Stimulated activated naive CD8-positive, alpha-beta T cell treated with anti-CD3 and anti-CD28 coated beads, Interleukin-15, Interleukin-2, amounts not matched to agents 100 U/mL and 50 U/mL, for 24 hours (primary cell): Measurements from ENCODE around the gene ZFP1.
"Not testable (repeated sequence)": the region's sequence is repeated elsewhere in the genome, so short reads cannot be mapped to it uniquely, and the experiment has no call there.

ENCODE experiments used
- ATAC-seq: fragments of 150-1000 bp; cut with Tn5 transposase; one replicate; pipeline ENCODE4 v1.10.0; 2021
- DNase-seq: peaks from one replicate; pipeline ENCODE4 v3.0.0; 2021

The ZFP1 gene

DNA sequence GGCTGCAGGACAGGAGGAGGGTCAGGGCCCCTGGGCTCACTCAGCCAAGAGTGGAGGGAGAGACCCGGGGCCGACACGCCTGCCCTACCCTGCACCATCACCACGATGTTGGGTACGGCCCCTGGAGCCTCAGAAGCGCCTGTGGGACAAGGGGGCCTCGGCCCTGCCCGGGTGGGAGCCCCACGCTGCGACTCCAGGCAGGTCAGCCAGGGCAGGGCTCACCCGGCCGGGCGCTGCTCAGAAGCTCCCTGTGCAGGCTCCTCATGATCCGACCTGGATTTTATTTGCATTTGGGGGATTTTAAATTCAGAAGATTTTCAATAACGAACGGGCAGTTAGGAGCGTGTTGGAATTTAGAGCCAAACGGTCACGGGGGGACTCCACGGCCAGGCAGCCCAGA lies 56.6 kb downstream of the ZFP1 start:
- not testable (repeated sequence) for DNase-seq, ATAC-seq

DNA sequence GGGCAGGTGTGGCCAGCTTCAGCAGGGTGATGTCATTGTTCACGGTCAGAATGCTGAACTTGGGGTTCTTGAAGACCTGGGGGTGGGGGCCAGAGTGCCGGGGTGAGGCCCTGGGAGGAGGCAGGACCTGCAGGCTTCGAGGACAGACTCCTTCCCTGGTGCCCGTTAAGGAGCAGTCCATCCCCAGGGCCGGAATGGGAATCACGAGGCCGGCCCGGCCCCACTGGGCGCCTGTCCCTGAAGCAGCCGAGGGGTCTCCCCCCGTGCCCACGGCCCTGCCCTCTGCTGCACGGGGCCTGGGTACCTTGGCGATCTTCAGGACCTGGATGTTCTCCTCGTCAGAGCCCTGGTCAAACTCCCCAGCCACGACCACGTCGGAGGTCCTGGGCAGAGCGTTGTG lies 57.1 kb downstream of the ZFP1 start:
- not testable (repeated sequence) for DNase-seq, ATAC-seq

DNA sequence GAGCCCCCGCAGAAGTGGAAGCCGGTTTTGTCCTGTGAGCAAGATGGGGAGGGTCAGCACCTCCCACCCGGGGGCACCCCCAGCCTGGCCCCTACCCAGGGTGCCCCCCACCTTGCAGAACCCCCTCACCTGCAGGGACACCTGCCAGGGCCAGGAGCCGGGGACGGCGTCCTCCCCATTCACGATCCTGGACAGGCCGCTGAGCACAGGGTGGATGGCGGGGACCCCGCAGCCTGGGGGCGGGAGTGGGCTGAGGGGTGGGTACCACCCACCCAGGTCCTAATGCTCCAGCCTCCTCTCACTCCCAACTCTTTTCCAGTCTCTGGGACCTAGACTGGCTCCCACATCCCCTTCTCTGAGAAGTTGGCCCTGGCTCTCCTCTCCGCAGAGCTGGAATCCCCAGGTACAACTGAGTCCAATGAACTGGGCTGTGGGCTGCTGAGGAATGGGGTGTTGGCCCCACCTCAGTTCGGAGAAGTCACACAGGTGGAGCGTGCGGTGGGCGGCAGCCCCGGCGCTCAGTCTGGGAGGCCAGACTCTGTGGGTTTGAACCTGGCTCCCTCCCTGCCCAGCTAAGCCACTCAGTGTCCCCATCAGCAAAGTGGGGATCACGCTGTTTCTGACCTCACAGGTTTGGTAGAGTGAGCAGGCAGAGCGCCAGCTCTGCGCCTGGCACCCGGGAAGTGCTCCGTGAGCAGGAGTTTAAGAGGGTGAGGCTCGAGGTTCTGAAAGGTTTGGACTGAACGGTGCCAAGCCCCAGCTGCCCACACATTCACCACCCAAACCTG lies 57.8 kb downstream of the ZFP1 start:
- not testable (repeated sequence) for ATAC-seq, DNase-seq

DNA sequence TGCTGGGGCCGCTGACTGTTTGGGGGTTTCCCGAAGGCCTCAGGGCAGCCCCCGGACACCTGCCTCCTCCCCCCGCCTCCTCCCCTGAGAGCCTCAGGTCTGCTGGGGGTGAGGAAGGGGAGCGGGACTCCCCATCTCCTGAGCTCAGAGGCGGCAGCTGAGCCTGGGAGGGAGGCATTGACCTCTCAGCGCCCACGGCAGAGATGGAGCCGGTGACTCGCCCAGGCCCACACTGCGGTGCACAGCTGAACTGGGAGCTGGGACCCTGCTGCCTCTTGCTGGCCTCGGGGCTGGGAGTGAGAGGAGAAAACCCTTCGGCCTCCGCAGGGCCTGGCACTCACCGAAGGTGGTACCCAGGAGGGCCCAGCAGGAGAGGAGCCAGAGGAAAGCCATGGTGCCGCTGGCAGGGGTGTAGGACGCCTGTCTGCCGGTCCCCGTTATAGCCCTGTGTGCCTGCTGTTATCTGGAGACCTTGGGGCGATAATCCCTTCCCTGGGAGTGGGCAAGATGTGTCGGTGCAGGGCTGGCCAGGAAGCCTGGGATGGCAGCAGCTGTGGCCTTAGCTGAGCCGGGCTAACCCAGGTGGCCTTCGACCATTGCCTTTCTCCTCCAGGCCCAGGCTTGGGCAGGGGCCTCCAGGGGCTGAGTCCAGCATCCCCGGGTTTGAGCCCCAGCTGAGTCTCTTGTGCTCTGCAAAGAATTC lies 58.6 kb downstream of the ZFP1 start, which contains the start of gene CTRB2:
Gene CTRB2 (minus strand): TSS at position 413 of the 703 bp plus-strand sequence. CDS start 20 bp downstream, at position 393.
- DNase-seq (no peak), ATAC-seq (no peak)

DNA sequence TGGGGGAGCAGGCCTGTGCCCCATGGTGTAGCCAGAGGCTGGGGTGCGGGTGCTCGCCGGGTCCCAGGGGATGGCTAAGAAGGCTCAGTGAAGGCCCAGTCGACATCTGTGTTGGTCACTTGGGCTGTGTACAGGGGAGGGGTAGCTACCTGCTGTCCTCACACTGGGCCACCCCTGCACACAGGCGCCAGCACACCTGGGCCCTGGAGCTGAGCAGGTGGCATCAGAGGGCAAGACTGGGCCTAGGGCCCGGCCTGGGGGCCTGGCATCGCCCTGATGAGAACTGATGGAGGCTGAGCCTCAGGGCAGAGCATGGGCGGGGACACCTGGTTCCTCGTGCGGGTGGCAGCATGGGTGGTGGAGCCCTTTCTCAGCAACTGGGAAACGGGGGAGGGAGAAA lies 59.5 kb downstream of the ZFP1 start:
- ATAC-seq (no peak), DNase-seq (no peak)

DNA sequence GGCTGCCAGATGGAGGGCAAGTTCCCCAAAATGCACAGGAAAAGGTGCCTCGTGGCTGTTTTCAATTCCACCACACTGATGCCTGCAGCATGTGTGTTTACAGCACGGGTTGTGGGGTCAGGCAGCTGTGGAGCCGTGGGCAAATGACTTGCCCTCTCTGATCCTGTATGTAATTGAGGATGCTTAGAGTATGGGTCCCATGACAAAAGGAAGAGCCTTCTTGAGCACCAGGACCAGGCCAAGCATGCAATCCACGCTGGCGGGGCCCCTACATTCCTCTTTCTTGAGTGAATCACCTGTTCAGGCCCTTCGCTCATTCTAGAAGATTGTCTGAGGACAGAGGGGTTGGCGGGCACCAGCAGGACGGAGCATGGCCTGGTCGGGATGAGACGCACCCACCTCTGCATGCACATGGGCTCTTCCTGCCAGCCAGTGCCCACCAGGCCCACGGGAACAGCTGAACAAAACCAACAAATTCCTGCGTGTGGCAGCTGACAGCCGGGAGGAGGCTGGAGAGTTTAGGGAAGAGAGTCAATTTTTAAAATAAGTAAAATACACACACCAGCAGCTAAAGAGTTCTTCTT lies 60.0 kb downstream of the ZFP1 start:
- ATAC-seq (no peak), DNase-seq (no peak)

DNA sequence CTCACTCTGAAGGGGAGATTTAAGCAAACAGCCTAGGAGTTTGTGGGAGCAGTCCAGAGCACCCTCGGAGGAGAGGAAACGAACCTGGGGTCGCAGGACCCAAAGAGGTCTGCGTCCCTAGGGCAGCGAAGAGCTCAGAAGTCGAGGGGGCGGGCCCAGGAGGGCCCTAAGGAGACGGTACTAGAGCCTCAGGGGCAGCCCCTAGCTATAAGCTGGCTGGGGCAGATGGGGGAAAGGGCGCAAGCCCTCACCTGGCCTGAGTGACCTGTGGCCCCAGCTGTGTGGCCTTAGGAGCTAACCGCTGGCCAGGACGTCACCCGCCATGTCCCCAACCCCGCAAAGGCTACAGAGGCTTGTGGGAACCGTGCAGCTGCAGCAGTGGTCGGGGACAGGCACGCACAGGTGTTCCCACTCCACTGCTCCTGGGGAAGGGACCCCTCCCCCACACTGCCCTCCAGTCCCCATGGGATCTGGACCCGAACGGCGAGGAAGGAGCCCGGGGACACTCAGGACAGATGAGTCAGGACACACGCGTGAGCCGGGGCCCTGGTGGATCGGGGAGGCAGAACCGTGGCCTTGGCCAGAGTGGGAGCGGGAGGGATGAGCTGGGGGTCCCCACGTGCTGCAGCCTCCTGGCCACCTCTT lies 60.7 kb downstream of the ZFP1 start:
- ATAC-seq, result no peak
- DNase-seq, result no peak

DNA sequence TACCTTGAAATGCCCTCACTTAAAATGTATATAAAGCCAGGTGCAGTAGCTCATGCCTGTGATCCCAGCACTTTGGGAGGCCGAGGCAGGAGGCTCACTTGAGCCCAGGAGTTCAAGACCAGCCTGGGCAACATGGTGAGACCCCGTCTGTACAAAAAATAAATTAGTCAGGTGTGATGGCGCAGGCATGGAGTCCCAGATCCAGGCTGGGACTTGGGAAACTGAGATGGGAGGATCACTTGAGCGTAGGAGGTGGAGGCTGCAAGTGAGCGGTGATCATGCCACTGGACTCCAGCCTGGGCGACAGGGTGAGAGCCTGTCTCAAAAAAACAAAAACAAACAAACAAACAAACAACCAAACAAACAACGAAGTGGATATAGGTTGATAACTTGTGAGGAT lies 61.2 kb downstream of the ZFP1 start:
- DNase-seq, ATAC-seq: not testable (repeated sequence)

DNA sequence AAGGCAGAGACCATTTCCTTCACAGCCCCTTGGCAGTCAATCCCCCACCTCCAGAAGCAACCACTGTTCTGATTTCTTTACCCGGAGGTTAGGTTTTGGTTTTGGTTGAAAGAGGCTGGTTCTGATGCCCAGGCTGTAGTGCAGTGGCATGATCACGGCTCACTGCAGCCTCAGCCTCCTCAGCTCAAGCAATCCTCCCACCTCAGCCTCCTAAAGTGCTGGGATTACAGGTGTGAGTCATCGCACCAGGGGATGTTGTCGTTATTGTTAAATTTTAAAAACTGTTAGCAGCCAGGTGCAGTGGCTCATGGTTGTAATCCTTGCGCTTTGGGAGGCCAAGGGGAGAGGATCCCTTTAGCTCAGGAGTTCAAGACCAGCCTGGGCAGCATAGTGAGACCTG lies 61.6 kb downstream of the ZFP1 start:
- DNase-seq (no peak), ATAC-seq (no peak)

DNA sequence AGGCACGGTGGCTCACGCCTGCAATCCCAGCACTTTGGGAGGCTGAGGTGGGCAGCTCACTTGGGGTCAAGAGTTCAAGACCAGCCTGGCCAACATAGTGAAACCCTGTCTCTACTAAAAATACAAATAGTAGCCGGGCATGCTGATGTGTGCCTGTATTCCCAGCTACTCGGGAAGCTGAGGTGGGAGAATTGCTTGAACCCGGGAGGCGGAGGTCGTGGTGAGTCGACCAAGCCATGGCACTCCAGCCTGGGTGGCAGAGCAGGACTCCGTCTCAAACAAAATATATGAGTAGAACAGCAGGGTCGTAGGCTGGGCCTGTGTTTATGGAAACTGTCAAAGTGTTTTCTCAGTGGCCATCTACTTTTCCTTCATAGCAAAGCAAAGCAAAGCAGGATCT lies 63.0 kb downstream of the ZFP1 start:
- DNase-seq, ATAC-seq: not testable (repeated sequence)

DNA sequence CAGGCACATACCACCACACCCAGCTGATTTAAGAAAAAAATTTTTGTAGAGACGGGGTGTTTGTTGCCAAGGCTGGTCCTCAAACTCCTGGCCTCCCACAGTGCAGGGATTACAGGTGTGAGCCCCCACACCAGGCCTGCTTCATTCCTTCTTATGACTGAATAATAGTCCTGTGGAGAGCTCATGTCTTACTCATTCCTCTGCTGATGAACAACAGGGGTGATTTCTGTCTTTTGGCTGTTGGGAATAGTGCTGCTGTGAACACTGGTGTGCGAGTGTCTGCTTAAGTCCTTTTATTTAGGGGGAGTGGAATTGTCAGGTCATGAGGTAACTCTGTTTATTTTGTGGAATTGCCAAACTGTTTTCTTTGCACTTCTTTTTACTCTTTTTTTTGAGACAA lies 67.8 kb downstream of the ZFP1 start:
- ATAC-seq (no peak), DNase-seq (no peak)

DNA sequence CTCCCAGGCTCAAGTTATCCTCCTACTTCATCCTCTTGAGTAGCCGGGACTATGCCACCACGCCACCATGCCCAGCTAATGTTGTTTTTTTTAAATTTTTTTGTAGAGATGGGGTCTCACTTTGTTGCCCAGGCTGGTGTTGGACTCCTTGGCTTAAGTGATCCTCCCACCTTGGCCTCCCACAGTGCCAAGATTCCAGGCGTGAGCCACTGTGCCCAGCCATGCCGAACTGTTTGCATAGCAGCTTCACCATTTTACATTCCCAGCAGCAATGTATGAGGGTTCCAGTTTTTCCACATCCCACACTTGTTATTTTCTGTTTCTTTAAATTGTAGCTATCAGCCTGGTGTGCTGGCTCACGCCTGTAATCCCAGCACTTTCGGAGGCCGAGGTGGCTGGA lies 68.3 kb downstream of the ZFP1 start:
- no peak for ATAC-seq
- DNase-seq, result no peak

DNA sequence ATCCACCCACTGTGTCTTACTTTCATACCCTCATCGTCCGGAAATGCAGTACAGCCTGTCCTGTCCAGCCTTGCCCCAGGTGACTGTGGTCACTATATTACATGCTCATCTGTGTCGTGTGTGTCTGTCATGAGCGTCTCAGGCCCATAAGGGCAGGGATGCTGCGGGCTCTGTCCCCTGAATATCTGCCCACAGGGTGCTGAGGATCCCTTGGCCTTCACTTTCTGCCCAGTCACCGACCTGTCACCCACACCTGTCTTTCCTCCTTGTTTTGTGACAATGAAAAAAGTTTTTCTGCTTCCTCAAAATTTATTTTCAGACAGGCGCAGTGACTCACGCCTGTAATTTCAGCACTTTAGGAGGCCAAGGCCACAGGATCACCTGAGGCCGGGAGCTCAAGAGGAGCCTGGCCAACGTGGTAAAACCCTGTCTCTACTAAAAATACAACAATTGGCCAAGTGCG lies 69.1 kb downstream of the ZFP1 start:
- DNase-seq, result no peak
- no peak for ATAC-seq

DNA sequence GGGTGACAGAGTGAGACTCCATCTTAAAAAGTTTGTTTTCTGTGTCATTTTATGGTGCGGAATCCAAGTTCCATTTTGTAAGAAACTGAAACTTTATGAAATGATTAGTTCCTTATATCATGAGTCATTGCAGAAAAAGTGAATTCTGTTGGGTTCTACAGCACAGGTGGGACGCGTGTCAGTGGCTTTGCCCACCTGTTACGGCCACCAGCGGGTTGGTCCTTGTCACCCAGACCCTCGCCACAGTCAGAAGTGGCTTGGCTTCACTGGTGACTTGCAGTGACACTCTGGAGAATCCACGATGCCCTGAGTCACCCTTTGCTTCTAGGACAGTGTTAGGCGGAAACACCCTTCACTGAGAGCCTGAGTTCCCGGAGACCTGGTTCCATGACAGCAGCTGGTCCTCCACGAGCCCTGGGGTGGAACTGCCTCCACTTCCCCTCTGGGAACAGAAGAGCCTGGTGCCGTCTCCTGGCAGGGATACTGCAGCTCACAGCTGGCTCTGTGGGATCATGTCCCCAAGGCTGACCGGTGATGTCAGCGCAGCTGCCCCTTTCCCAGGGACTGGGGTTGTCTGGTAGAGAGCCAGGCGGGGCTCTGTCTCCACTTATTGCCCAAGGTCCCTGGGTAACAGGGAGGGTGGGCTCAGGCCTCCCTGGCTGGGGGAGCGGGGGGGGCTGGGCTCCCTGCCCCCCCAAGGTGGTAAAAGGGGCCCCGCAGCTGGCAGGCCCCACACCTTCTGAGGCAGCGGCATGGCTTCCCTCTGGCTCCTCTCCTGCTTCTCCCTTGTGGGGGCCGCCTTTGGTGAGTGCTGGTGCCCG lies 70.1 kb downstream of the ZFP1 start, which contains the start of gene CTRB1:
Gene CTRB1 (plus strand): TSS at position 733 of the 821 bp plus-strand sequence. CDS start 20 bp downstream, at position 753.
- no peak for ATAC-seq
- no peak for DNase-seq

DNA sequence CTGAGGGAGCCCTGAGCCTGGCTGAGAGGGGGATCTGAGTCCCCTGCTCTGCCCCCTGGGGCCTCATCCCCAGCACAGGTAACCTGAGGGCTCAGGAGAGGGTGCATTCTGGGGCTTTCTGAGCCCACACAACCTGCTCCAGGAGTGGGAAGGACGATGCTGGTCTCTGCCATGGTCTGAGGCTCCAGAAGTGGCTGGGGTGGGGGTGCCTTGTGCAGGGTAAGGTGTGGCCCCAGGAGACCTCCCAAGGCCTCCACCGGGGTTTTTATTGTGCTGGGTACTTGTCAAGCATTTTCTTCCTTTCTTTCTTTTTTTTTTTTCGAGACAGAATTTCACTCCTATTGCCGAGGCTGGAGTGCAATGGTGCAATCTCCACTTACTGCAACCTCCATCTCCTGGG lies 70.8 kb downstream of the ZFP1 start:
- DNase-seq (no peak), ATAC-seq (no peak)

DNA sequence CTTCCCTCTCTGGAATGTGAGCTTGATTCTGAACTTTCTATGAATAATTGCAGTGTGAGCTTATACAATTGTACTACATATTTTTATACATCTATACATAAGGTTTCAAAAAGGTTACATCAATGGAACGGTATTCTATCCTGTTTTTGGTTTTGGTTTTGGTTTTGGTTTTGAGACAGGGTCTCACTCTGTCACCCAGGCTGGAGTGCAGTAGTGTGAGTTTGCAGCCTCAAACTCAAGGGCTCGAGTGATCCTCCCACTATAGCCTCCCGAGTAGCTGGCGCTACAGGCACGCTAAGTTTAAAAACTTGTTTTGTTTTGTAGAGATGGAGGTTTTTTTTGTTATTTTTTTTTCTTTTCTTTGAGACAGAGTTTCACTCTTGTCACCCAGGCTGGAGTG lies 71.5 kb downstream of the ZFP1 start:
- ATAC-seq, result no peak
- DNase-seq, result no peak
